NCI-H187 (cell line): Measurements from ENCODE around the gene NACC1.
"Not testable (repeated sequence)": the region's sequence is repeated elsewhere in the genome, so short reads cannot be mapped to it uniquely, and the experiment has no call there.

Experiments
- DNase-seq, 2 experiments: peaks; one replicate each; lab custom pipeline; 2025; lab: John Stamatoyannopoulos, UW

NACC1 gene

DNA sequence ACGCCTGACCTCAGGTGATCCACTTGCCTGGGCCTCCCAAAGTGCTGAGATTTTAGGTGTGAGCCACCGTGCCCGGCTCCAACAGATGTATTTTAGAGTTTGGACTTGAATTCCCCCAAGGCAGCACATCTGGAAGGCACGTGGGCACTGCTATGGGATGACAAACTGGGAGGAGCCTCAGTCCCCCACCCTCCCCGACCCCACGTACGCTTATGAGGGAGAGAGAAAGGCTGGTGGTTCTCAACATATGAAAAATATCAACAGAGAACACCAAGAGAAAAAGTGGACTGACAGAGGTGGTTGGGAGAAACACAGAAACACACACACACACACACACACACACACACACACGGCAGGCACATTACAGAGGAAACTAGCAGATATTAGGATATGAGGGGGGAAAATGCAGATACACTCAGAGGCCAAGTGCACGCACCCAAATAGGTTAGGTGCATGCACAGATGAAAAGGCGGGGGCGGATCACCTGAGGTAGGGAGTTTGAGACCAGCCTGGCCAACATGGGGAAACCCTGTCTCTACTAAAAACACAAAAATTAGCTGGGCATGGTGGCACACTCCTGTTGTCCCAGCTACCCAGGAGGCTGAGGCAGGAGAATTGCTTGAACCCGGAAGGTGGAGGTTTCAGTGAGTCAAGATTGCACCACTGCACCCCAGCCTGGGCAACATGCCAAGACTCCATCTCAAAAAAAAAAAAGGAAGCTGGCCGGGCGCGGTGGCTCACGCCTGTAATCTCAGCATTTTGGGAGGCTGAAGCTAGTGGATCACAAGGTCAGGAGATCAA is 28.9 kb downstream of the NACC1 start:
- no peak for DNase-seq

DNA sequence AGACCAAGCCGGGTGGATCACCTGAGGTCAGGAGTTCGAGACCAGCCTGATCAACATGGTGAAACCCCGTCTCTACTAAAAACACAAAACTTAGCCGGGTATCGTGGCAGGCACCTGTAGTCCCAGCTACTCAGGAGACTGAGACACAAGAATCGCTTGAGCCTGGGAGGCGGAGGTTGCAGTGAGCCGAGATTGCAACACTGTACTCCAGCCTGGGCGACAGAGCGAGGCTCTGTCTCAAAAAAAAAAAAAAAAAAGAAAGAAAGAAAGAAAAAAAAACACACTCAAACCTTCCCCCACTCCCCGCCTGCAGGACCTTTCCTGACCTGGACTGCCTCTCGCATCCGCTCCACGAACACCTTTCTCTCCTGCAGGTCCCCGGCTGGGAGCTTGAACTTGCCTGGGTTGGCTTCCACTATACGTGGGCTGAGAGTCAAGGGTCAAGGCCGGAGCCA is 31.1 kb downstream of the NACC1 start:
- not testable (repeated sequence) for DNase-seq

DNA sequence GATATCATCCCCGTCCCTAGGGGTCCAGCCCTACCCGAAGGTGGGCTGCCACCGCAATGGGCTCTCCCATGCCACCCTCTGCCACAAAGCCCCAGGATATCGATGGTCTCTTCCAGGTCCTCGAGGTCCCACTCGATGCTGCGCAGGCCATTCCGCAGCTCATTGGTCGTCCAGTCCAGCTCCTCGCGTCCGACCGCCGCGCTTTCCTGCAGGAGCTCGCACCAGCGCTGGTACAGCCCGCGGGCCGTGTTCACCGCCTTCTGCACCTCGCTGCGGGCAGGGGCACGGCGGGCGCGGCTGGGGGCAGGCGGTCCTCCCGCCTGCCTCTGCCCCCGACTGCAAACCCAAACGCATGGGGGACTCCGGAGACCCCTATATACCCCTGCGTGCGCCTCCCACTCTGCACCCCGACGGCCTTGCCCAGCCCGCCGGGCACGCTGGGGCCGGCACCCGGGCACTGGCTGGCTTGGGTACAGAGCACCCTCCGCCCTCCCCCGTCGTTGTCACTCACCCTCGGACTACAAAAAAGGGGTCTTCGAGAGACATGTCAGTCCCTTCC is 31.6 kb downstream of the NACC1 start:
- no peak for DNase-seq

DNA sequence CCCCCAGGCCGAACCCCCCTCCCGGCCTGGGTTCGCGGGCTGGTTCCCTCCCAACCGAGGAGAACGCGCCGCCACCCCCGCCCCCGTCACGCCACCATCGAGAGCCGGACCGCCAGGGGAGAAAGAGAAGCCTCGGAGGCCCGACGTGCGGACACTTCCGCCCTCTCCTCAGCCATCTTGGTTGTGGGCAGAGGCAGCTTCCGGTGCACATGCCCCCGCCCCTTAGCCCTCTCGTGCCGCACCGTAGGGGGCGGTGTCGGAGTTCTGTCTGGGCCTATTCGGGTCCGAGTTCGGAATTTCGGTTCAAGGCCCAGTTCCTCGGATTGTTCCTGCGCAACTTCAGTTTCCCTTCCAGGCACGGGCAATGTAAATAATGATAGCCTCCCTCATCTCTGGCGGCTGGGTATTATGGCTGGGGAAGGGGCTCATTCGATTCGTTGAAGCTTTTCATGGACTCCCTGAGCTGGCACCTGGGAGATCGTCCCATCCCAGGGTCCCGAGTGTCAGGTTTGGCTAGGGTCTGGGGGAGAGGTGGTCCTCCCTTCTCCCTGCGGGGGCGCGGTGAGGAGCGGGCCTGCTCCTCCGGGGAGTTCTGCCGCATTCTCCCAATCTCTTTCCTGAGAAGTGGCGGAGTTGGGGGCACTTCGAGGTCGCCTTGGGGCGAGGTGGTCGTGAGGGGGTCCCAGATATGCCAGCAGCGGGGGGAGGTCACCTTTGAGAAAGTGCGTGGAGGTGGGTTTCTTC is 32.3 kb downstream of the NACC1 start, which contains the start of the genes IER2 and STX10:
Gene IER2 (plus strand): TSS at position 225 of the 744 bp plus-strand sequence. CDS start 2,776 bp downstream, outside the sequence.
Gene STX10 (minus strand): TSS at position 189 of the 744 bp plus-strand sequence. CDS start 202 bp downstream, outside the sequence.
- DNase-seq = peak; percentile 32 to 77

DNA sequence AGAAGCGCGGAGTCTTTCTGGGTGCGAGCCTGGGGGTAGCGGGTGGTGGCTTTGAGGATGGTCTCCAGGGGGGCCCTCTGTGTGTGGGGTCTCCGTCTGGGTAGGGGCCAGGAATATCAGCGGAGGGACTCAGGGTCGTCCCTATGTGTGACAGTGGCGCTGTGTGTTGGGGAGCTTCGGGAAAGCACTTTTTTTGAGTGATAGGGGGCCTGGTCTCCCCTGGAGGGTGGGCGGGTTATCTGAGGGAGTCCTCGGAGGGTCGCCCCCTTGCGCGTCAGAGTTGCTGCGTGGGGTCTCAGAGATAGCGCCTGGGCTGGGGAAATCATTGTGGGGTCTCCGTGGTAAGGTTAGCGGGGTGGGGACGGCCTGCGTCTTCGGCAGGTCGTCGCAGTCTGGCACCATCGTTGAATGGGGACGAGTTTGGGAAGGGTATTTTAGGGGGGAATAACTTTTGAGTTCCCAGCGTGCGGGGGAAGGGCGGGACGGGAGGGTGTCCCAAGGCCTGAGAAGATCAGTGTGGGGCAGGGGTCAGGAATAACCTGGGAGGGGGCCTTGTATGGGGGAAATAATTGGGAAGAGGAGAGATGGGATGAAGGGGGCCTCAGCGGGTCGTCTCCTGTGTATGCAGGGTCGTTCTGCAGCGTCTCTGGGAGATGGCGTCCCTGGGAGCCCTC is 33.0 kb downstream of the NACC1 start:
- no peak for DNase-seq

DNA sequence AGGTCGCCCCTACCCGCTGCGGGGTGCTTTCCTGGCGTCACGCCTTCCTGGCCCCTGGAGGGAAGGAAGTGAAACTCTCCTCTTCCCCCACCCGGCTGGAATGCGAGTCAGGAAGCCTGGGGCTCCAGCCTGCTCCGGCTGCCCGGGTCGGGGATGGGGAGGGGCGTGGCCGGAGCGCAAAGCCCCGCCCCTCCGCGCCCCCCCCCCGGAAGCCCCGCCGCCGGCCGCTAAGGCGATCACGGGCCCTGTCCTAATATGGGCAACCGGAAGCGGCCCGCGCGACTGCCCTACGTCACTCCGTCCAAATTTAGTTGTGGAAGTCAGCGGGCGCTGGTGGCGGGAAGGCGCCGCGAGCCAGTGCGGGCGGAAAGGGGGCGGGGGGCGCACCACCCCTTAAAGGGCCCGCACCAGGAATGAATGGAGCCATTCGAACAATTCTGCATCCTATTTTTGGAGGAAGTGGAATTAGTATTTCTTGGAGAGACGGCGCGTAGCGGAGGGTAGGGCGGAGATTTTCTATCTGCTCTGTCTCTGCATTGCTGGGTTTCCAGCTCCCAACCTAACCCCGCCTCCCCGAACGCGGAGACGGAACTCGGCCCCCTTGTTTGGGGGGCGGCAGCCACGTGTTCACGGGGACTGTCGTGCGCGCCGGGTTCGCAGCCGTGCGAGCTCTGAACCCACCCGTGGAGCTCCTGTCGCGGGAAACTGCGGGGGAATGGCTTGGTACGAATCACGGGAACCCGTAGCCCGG is 33.7 kb downstream of the NACC1 start:
- DNase-seq = peak; percentile 62 to 81

DNA sequence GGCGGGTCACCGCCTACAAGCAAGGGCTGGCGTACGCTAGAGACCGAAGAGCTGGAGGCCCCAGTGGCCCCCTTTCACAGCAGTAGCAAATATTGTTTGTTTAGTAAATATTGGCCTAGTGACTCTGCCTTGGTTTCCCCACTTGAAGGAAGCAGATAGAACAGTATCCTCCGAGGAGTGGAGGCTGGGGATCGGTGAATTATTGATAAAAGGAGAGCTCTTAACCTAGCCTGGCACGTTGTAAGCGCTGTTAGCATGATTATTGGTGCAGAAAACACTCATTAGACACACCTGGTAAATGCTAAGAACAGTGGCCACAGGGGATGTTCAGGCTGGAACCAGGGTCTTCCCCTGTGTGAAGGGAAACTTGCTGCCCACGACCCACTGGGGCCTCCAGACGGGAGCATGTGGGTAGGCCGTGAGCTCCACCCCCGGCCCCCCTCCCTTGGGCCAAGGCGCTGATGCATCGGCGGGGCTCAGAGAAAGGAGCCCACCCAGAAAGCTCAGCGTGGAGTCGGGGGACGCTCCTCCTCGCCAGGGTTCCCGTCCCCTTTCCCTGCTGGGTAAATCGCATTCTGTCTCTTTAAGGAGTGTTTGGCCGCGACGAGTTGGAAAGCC is 34.4 kb downstream of the NACC1 start:
- DNase-seq = no peak

DNA sequence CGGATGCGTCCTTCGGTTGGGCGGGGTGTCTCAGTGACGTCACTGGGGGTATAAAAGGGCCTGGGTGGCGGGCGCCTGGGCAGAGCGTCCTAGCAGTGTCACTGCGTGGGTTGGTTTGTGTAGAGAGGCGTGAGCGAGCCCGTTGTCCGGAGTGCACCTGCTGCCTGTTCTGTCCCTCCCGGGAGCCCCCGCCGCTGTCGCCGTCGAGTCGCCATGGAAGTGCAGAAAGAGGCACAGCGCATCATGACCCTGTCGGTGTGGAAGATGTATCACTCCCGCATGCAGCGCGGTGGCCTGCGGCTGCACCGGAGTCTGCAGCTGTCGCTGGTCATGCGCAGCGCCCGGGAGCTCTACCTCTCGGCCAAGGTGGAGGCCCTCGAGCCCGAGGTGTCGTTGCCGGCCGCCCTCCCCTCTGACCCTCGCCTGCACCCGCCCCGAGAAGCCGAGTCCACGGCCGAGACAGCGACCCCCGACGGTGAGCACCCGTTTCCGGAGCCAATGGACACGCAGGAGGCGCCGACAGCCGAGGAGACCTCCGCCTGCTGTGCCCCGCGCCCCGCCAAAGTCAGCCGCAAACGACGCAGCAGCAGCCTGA is 35.0 kb downstream of the NACC1 start:
- peak; percentile 60 to 74 for DNase-seq

DNA sequence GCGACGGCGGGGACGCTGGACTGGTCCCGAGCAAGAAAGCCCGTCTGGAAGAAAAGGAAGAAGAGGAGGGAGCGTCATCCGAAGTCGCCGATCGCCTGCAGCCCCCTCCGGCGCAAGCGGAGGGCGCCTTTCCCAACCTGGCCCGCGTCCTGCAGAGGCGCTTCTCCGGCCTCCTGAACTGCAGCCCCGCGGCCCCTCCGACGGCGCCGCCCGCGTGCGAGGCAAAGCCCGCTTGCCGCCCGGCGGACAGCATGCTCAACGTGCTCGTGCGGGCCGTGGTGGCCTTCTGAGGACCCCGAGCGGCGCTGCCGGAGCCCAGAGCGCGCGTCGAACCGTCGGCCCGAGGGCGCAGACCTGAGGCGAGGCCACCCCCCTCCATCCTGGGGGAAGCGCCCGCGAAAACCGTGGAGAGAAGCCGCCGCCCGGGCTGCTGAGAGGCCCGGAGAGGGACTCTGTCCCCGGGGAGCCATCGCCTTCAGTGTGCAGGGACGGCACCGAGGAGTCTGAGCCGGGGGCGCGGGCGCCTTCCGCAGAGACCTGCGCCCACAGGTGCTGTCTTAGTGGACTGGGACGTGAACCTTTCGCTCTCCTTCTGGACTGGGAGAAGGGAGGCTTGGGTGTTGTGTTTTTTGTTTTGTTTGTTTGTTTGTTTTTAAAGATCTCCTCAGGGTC is 35.6 kb downstream of the NACC1 start:
- DNase-seq = no peak

DNA sequence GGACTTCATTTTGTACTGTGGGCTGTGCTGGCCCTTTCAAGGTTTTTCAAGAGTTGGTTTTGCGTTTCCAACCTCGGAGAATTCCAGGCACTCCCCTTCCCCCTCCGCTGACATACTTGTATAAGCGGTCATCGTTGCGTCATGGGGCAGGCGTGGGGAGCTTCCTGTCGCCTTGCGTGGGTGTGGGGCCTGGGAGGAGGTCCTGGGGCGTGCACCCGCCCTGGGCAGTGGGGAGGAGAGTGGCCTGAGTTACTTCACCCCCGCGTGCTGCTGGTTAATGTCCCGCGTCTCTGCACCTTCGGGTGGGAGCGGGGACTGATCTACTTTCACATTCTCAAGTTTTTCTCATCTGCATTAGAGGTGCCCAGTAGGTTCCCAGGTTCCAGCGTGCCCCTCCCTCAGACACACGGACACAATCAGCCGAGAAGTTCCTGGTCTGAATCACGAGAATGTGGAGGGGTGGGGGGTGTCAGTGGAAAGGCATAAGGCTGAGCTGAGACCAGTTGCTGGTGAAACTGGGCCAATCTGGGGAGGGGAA is 36.2 kb downstream of the NACC1 start:
- no peak for DNase-seq

DNA sequence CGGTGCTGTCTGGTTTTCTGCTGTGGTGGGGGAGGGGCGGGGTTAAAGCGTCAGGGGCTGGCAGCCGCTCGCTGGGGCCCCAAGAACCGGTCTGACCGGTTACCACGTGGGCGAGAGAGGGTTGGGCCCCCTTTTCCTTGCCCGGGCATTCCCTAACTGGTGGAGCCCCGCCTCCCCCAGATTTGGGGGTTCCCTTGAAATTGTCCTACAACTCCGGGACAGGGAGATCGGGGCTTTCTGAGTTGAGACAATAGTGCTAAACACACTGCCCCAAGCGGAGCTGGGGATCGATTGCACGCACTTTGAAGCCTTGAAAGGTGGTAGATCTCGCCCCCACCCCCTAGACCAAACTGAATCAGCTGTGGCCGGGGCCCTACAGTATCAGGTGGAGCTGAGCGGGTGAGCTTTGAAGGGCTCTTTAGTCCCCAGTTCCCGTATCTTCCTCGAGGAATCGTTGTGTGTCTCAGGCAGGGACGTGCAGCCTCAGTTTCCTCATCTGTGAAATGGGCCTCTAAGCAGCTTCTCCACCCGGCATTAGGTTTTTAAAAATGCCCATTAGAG is 36.9 kb downstream of the NACC1 start:
- no peak for DNase-seq

DNA sequence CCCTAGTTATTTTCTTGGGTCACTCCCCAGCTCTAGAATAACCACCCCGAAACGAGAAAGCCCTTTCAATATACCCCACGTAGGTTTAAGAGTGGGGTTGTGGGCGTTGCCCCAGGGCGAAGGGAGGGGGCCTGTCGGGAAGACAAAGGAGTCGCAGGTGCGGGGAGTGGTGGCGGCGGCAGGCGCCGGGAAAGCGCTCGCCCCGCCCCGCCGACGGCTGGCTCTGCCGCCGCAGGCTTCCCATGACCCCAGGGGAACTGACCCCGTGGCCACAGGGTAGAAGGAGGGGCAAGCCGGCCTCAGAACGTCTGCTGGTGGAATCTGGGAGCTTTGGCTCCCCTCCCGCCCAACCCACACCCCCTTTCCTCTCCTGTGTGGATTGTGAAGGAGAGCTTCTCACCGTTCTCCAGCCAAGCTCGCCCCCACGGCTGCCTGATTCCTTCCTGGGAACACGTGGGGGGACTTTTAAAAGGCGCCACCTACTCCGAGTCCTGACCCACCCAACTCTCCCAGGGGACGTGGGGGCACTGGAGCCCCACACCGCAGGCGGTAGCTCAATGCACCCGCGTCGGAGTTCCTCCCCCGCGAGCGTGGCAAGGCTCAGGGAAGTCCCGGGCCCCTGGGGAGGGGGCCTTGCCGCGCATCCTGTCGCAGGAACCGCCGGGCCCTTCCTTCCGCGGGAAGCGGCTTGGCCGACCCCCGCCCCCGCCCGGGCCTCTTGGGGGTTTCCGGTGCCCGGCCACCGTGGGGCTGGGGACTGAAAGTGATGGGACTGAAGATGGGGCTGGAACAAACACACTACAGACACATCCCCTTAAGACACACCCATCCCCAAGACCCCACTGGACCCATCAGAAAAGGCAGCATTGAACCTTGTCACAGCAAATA is 37.7 kb downstream of the NACC1 start:
- DNase-seq = no peak

DNA sequence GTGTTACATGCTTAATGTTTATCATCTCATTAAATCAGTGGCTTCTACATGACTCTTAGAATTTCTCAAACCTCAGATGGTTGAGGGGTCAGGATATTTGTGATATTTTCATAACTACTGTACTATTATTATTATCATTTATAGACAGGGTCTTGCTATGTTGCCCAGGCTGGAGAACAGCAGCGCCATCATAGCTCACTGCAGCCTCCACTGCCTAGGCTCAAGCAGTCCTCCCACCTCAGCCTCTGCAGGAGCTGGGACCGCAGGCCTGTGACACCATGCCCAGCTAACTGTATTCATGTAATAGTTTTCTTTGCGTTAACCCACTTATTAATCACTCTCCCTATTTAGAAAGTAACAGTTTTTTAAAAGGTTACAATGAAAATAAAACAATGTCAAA is 41.6 kb downstream of the NACC1 start:
- no peak for DNase-seq

DNA sequence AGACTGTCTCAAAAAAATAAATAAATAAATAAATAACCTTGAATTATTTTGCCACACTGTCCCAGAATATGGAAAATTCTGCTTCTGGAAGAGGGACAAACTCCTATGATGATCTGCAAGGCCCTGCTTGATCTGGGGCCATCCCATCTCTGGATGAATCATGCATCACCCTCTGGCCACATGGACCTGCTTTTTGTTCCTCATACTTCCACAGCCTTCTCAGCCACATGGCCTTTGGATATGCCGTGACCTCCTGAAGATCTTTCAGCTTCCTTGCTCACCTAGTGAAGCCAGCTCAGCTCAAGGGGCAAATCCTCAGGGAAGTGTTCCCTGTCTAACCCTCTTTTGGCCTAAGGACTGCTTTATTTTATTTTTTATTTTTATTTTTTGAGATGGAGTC is 42.5 kb downstream of the NACC1 start:
- no peak for DNase-seq

DNA sequence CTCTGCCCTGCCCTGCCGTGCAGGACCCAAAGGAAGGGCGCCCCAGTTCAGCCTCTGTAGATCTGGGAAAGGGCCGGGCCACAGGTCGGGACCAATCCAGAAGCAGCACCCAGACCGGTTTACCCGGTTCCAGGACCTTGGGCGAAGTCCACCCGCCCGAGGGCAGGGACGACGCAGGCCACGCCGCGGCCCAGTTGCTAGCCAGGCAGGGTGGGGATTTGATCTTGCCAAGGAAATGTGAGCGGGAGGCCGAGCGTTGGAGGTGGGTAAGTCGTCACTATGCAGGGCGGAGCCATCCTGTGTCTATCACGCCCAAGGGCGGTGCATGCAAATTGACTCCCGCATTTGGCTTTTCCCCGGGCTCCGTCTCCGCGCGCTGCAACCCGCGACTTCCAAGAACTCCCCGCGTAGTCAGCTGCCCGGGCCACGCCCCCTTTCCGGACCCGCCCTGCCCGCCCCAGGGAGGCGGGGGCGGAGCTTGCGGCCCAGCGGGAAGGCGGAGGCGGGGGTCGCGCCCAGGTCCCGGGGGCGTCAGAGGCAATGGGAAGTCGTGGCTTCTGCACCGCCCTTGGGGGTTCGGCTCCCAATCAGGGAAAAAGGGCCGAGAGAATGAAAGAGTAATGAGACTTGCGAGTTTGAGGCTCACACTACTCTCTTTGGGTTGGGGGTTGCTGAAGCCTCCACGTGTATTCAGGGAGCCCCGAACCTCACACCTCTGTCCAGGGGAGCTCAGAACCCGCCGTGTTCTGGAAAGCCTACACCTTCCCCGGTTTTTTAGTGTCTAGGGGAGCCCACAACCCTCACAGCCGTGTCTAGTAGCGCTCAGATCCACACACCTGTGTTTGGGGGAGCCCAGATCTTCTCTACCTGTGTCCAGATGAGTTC is 44.9 kb downstream of the NACC1 start:
- peak in 1 of 2 experiments; percentile 44 for DNase-seq

DNA sequence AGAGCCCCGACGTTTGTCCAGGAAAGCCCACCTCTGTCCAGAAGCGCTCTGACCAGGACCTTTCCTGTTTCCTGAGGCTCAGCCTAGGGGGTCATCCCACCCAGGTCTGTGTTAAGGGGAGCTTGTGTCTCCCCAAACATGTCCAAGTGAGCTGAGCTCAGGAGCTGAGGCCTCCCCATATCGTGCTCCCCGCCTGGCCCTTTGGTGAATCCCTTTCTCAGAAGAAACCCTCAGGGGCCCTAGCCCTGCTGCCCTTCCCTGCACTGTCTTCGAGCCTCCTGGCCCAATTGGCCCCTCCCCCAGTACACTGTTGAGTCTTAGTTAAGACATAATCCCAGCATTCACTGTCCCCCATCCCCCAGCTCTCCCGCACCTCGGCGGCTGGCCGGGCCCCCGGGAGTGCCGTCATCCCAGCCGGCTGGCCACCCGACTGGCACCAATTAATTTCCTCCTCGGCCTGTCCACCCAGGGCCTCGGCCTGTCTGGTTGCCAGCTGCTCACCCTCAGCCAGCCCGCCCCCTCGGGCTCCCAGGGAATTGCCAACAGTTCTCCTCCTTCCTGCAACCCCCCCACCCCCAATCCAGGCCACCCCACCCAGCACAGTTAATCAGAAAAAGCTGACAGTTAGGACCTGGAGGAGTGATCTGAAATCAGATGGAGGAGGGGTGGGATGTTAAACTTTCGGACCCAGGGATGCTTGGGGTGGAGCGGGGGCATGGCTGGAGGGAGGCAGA is 45.7 kb downstream of the NACC1 start:
- DNase-seq = no peak
